Esophagus muscularis mucosa (tissue), 4 donors: Measurements from ENCODE around the gene LRRN2. TPM values are rescaled to one million over a fixed set of nuclear protein-coding genes. Genes with fewer than 3 reads are reported as not detected.

Experiments
- DNase-seq: peaks from one replicate; pipeline ENCODE4 v3.0.0-alpha.2; 2017; ENCODE audit errors: extremely low spot score
- H3K27ac ChIP-seq, 4 donors: fragments of 200-600 bp; sonication (generic); replicated peaks in 1 of 4; 1 replicate in 3 of 4; 2 replicates in 1 of 4; pipeline ENCODE4 v1.5.1; 2016 to 2019; ENCODE audit warnings: mild to moderate bottlenecking in 1 of 4
- H3K27me3 ChIP-seq, 4 donors: fragments of 200-600 bp; sonication (generic); one replicate each; pipeline versions ENCODE4 v1.5.1 to v1.6.0; 2016 to 2019
- H3K36me3 ChIP-seq, 4 donors: fragments of 200-600 bp; sonication (generic); one replicate each; pipeline ENCODE4 v1.5.1; 2016 to 2019
- H3K4me1 ChIP-seq, 4 donors: fragments of 200-600 bp; sonication (generic); one replicate each; pipeline ENCODE4 v1.5.1; 2016 to 2019
- H3K4me3 ChIP-seq, 4 donors: fragments of 200-600 bp; sonication (generic); 1 replicate in 2 of 4; 2 replicates in 2 of 4; pipeline ENCODE4 v1.5.1; 2016 to 2019; ENCODE audit warnings: mild to moderate bottlenecking in 4 of 4, moderate library complexity in 1 of 4
- H3K9me3 ChIP-seq, 4 donors: fragments of 200-600 bp; sonication (generic); 1 replicate in 3 of 4; 2 replicates in 1 of 4; pipeline ENCODE4 v1.5.1; 2016 to 2019
- CTCF ChIP-seq, 3 experiments: fragments of 200-600 bp in 2 of 3; fragments of 450-650 bp in 1 of 3; sonication (generic) in 2 of 3; IDR thresholded peaks; one replicate each; pipeline ENCODE4 v1.5.1; 2017 to 2019; ENCODE audit warnings: antibody characterized with exemption in 3 of 3, mild to moderate bottlenecking in 2 of 3, moderate library complexity in 1 of 3
- EP300 ChIP-seq: sonication (generic); formaldehyde crosslinking; IDR thresholded peaks from one replicate; pipeline ENCODE4 v1.6.1; 2017; ENCODE audit warnings: antibody characterized with exemption
- POLR2A ChIP-seq: fragments of 450-650 bp; IDR thresholded peaks from one replicate; pipeline ENCODE4 v1.6.1; 2017; ENCODE audit warnings: antibody characterized with exemption, moderate library complexity, mild to moderate bottlenecking, low read depth
- POLR2AphosphoS5 ChIP-seq, 2 donors: sonication (generic); formaldehyde crosslinking; IDR thresholded peaks; one replicate each; pipeline ENCODE4 v1.6.1; 2017; ENCODE audit warnings: antibody characterized with exemption in 2 of 2
- WGBS: methylation state at CpG from one replicate; pipeline ENCODE4 v1.1.5; 2018; 5-methylcytosine and 5-hydroxymethylcytosine counted together
- intact Hi-C: fragments of 100-400 bp; cut with DNase I; formaldehyde crosslinking; loops from one replicate; pipeline ENCODE4 v1.15.1; 2023
- total RNA-seq, 4 donors: library from RNA; depleted of rRNA; stranded (reverse); fragments of >200 nt; gene quantifications; one replicate each; pipeline versions ENCODE4 v1.1.0 to v1.2.1, GENCODE V29; 2016

The LRRN2 gene
- total RNA-seq, 4 donors from 2014 or later = 3.6 to 15.2 (median 5.0) TPM

- peaks cover 0 to 28% (median 6%) of the 10 kb centered on the region in 4 donors for H3K27me3 ChIP-seq
- H3K27ac ChIP-seq = no peak overlapping the region
- peaks cover 4 to 8% (median 7%) of the 10 kb centered on the region in 4 donors for H3K4me1 ChIP-seq
- H3K9me3 ChIP-seq = no peaks in the 10 kb centered on the region
- no peak overlapping the region for H3K4me3 ChIP-seq
- H3K36me3 ChIP-seq = no peaks in the 10 kb centered on the region
- TF ChIP-seq EP300 = no peak
- no peak for TF ChIP-seq POLR2A
- no peak for TF ChIP-seq CTCF (IDR thresholded peaks at IDR 0.05)
- no peak for TF ChIP-seq POLR2AphosphoS5 (IDR thresholded peaks at IDR 0.05)
- DNase-seq = no peak
- intact Hi-C loops = no loop called here
Observed at GRCh38 chr1:204716660-204717059, 31.1 kb upstream of the LRRN2 start.

- DNase-seq = no peak
- Histone ChIP-seq H3K9me3 (no peaks in the 10 kb centered on the region), H3K27me3 (peaks cover 0 to 35% (median 7%) of the 10 kb centered on the region in 4 donors), H3K36me3 (no peaks in the 10 kb centered on the region), H3K4me1 (peaks cover 4 to 8% (median 7%) of the 10 kb centered on the region in 4 donors), H3K4me3 (no peak overlapping the region), H3K27ac (no peak overlapping the region)
- TF ChIP-seq EP300 = no peak
- TF ChIP-seq CTCF (IDR thresholded peaks at IDR 0.05) = no peak
- TF ChIP-seq POLR2AphosphoS5 (IDR thresholded peaks at IDR 0.05) = no peak
- TF ChIP-seq POLR2A = no peak
- WGBS = 78% methylated on average over 12 of the region's 12 CpGs
- intact Hi-C loops = no loop called here
Observed at GRCh38 chr1:204714861-204715511, 29.4 kb upstream of the LRRN2 start.

- Histone ChIP-seq H3K27me3 (peaks cover 0 to 35% (median 7%) of the 10 kb centered on the region in 4 donors), H3K36me3 (no peaks in the 10 kb centered on the region), H3K9me3 (no peaks in the 10 kb centered on the region), H3K4me1 (peaks cover 4 to 8% (median 7%) of the 10 kb centered on the region in 4 donors), H3K27ac (no peak overlapping the region), H3K4me3 (no peak overlapping the region)
- intact Hi-C loops = no loop called here
- DNase-seq = no peak
- WGBS = 90% methylated on average over 6 of the region's 6 CpGs
- no peak for TF ChIP-seq CTCF (IDR thresholded peaks at IDR 0.05)
- no peak for TF ChIP-seq POLR2AphosphoS5 (IDR thresholded peaks at IDR 0.05)
- no peak for TF ChIP-seq POLR2A
- TF ChIP-seq EP300 = no peak
Observed at GRCh38 chr1:204714194-204714860, 28.8 kb upstream of the LRRN2 start.

- no peak for TF ChIP-seq POLR2A
- no peak for TF ChIP-seq POLR2AphosphoS5 (IDR thresholded peaks at IDR 0.05)
- TF ChIP-seq CTCF (IDR thresholded peaks at IDR 0.05) = no peak
- no peak for TF ChIP-seq EP300
- Histone ChIP-seq H3K4me3 (no peak overlapping the region), H3K4me1 (peaks cover 4 to 8% (median 7%) of the 10 kb centered on the region in 4 donors), H3K36me3 (no peaks in the 10 kb centered on the region), H3K27ac (no peak overlapping the region), H3K9me3 (no peaks in the 10 kb centered on the region), H3K27me3 (peaks cover 0 to 35% (median 7%) of the 10 kb centered on the region in 4 donors)
- no peak for DNase-seq
- 73% methylated on average over 5 of the region's 5 CpGs for WGBS
- intact Hi-C loops = no loop called here
Observed at GRCh38 chr1:204713541-204713940, 28.0 kb upstream of the LRRN2 start.
